Adrenal gland (tissue), 5 donors: ENCODE results near the gene COL23A1.

ENCODE experiments used
- CTCF ChIP-seq, 6 experiments: fragments of 450-650 bp in 4 of 6; fragments of 200-600 bp in 2 of 6; sonication (generic) in 1 of 6; IDR thresholded peaks; 1 replicate in 5 of 6; 2 replicates in 1 of 6; pipeline versions ENCODE4 v1.5.1 to v1.8.0; 2016 to 2021; ENCODE audit warnings: antibody characterized with exemption in 6 of 6, mild to moderate bottlenecking in 2 of 6, moderate library complexity in 1 of 6
- POLR2A ChIP-seq, 2 donors: fragments of 450-650 bp; IDR thresholded peaks; one replicate each; pipeline ENCODE4 v1.6.1; 2017; ENCODE audit warnings: antibody characterized with exemption in 2 of 2, mild to moderate bottlenecking in 2 of 2, moderate library complexity in 1 of 2
- donor health status: DM: no; HTN: no; CAD: no.

- TF ChIP-seq CTCF (IDR thresholded peaks at IDR 0.05) (no peak), POLR2A (IDR thresholded peaks at IDR 0.05) (no peak)
These were observed 304.6 kb downstream of the COL23A1 start for GRCh38 chr5:178285399-178286225.
